NB4 (cell line): ENCODE results near the gene LRRC7.

Source experiments
- CTCF ChIP-seq: IDR thresholded peaks from one replicate; pipeline ENCODE4 v1.5.1; 2012; ENCODE audit warnings: low read depth, low read length
- POLR2A ChIP-seq: IDR thresholded peaks from 2 replicates; pipeline ENCODE4 v1.6.1; 2011; ENCODE audit warnings: mild to moderate bottlenecking; ENCODE audit not compliant: insufficient read length; ENCODE audit errors: extremely low read depth

GRCh38 chr1:69776555-69776954 lies 208.8 kb downstream of the LRRC7 start:
- TF ChIP-seq CTCF (no peak), POLR2A (no peak)
